ENCODE measurements around the gene KCTD11. TPM values are rescaled to one million over a fixed set of nuclear protein-coding genes. Genes with fewer than 3 reads are reported as not detected.

The KCTD11 gene
- total and polyA plus RNA-seq, 2 of the 13 experiments (the other 11 are each of a cell fraction or from before 2014, with no cell fraction given), result 1.6 to 2.6 TPM

GRCh38 chr17:7329374-7329996 is 22.5 kb upstream of the KCTD11 start (continued):
- TF ChIP-seq ZNF142 (CRISPR knock-in tag; IDR thresholded peaks at IDR 0.05) (no peak), KDM4B (CRISPR knock-in tag; IDR thresholded peaks at IDR 0.05) (0 out of 2 replicates have a peak, but pooled peaks have one; percentile 13), MAF1 (CRISPR knock-in tag; IDR thresholded peaks at IDR 0.05; ENCODE audit: borderline replicate concordance) (no peak), MAZ (IDR thresholded peaks at IDR 0.05; ENCODE audit: borderline replicate concordance, low read depth, low read length) (peak; percentile 89), MAZ (CRISPR knock-in tag; IDR thresholded peaks at IDR 0.05; ENCODE audit: low read depth) (peak; percentile 81), ARID4A (CRISPR knock-in tag; IDR thresholded peaks at IDR 0.05; ENCODE audit: borderline replicate concordance) (peak; percentile 83; the same call in 1 of the 2 replicates), RBM39 (IDR thresholded peaks at IDR 0.05; ENCODE audit: low read depth, low read length, poor library complexity, severe bottlenecking) (peak; percentile 13), ZNF841 (CRISPR knock-in tag; IDR thresholded peaks at IDR 0.05; ENCODE audit: borderline replicate concordance) (no peak), NONO (IDR thresholded peaks at IDR 0.05) (no peak), NONO (CRISPR knock-in tag; conservative IDR thresholded peaks at IDR 0.05) (peak; percentile 90), ATF3 (CRISPR knock-in tag; IDR thresholded peaks at IDR 0.05) (no peak), ZKSCAN1 (IDR thresholded peaks at IDR 0.05; ENCODE audit: low read length) (no peak)
- TF ChIP-seq, protein P1, sequence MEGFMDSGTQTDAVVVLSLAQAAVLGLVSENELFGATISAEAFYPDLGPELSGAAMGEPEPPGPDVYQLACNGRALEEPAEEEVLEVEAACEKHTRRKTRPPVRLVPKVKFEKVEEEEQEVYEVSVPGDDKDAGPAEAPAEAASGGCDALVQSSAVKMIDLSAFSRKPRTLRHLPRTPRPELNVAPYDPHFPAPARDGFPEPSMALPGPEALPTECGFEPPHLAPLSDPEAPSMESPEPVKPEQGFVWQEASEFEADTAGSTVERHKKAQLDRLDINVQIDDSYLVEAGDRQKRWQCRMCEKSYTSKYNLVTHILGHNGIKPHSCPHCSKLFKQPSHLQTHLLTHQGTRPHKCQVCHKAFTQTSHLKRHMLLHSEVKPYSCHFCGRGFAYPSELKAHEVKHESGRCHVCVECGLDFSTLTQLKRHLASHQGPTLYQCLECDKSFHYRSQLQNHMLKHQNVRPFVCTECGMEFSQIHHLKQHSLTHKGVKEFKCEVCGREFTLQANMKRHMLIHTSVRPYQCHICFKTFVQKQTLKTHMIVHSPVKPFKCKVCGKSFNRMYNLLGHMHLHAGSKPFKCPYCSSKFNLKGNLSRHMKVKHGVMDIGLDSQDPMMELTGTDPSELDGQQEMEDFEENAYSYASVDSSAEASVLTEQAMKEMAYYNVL (CRISPR knock-in tag; IDR thresholded peaks at IDR 0.05; ENCODE audit: borderline replicate concordance), result peak; percentile 49; the same call in 1 of the 2 replicates
- TF ChIP-seq, protein P2, sequence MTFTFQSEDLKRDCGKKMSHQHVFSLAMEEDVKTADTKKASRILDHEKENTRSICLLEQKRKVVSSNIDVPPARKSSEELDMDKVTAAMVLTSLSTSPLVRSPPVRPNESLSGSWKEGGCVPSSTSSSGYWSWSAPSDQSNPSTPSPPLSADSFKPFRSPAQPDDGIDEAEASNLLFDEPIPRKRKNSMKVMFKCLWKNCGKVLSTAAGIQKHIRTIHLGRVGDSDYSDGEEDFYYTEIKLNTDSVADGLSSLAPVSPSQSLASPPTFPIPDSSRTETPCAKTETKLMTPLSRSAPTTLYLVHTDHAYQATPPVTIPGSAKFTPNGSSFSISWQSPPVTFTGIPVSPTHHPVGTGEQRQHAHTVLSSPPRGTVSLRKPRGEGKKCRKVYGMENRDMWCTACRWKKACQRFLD (CRISPR knock-in tag; IDR thresholded peaks at IDR 0.05; ENCODE audit: borderline replicate concordance), result peak; percentile 38; the same call in 1 of the 2 replicates
